Renal pelvis (tissue), 4 donors: ENCODE results near the gene SMARCC1. TPM values are rescaled to one million over a fixed set of nuclear protein-coding genes. Genes with fewer than 3 reads are reported as not detected.
"Not testable (repeated sequence)": the region's sequence is repeated elsewhere in the genome, so short reads cannot be mapped to it uniquely, and the experiment has no call there.

Experiments
- DNase-seq: peaks from one replicate; pipeline ENCODE4 v3.0.0-alpha.2; 2013
- polyA plus RNA-seq, 3 donors: library from polyadenylated mRNA; unstranded; fragments of 120-200 nt; gene quantifications; one replicate each; pipeline ENCODE4 v1.2.1, GENCODE V29; 2013; ENCODE audit not compliant: insufficient read length in 3 of 3

Gene SMARCC1
- polyA plus RNA-seq, 3 donors = 123 to 125 (median 124) TPM

DNA sequence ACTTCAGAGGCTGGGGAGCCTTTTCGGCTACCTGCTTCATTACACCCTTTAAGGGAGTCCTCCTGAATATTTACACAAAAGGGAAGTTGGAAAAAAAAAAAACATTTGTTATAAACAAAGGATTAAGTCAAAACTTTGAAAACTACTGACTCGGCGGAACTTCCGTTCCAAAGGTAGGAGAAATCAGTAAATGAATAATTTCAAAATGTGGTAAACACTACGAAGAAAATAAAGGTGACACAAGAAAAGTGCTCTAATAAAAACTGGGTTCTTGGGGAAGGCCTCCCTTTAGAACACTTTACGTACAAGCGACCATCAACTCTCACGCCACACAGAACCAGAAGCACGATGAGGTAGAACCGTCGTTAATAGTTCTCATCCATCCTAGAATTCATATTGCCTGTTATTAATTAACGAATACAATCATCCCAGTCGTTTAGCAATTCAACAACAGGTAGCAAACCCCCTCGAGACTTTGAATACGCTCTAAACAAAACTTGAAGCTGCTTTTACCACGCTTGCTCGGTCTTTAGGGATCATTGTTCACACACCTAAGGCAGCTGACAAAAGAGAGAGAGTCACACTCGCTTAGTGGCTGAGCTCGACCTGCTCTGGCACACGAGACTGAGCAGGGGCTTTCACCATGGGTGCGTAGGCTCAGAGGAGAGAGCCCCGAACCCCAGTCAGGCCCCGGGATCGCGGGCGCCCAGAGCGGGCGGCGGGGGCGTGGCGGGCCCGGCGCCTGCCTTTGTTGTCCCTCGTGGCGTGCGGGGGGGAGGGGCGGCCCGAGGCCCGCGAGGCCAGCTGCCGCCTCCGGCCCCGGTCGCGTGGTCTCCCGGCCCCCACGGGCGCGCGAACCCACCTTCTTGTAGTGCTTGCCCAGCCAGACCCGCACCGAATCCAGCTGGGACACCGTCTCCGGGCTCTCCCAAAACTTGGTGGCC, 680 bp downstream of the SMARCC1 start:
- DNase-seq = peak; percentile 49

DNA sequence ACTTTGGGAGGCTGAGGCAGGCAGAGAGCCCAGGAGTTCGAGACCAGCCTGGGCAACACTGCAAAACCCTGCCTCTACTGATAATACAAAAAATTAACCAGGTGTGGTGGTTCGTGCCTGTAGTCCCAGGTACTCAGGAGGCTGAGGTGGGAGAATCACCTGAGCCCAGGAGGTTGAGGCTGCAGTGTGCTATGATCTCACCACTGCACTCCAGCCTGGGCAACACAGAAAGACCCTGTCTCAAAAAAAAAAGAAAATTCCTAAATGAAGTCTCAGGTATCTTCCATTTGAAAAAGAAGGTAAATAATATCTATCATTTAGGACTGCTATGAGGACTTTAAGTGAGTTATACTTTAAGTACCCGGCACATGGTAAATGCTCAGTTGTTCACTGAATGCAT, 2.9 kb downstream of the SMARCC1 start:
- no peak for DNase-seq

DNA sequence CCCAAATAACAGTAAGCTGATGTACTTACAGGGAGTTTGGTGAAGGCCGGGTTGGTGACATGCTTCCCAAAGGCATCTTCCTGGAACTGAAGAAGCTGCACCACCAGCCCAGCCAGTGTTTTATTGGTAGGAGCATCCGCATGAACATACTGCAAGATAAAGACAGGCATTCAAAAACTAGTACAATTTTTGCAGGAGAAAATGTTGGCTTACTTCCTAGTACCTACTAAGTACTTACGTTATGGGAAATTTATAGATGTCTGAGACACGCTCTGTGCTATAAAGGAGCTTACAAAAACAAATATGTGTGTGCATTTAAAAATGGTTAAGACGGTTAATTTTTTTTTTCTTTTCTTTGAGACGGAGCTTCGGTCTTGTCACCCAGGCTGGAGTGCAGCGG, 8.9 kb downstream of the SMARCC1 start:
- DNase-seq = no peak

DNA sequence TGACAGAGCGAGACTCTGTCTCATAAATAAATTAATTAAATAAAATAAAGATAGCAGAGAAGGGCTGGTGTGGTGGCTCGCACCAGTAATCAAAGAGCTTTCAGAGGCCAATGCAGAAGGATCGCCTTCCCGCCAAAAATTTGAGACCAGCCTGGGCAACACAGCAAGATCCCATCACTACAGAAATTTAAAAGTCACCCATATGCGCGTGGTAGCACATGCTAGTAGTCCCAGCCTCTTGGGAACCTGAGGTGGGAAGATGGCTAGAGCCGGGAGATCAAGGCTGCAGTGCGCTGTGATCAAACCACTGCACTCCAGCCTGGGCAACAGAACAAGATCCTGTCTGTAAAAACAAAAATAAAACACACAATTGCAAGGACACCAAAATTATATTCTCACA, 9.6 kb downstream of the SMARCC1 start:
- no peak for DNase-seq

DNA sequence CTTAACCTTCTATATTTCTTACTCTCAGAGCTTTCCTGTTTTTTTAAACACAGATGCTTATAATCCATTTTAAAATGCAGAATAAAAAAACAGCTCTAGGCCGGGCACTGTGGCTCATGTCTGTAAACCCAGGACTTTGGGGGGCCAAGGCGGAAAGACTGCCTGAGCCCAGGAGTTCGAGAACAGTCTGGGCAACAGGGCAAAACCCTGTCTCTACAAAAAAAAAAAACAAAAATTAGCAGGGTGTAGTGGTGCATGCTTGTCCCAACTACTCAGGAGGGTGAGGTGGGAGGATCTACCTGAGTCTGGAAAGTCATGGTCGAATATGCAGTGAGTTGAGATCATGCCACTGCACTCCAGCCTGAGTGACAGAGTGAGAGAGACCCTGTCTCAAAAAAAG, 15.5 kb downstream of the SMARCC1 start:
- no peak for DNase-seq

DNA sequence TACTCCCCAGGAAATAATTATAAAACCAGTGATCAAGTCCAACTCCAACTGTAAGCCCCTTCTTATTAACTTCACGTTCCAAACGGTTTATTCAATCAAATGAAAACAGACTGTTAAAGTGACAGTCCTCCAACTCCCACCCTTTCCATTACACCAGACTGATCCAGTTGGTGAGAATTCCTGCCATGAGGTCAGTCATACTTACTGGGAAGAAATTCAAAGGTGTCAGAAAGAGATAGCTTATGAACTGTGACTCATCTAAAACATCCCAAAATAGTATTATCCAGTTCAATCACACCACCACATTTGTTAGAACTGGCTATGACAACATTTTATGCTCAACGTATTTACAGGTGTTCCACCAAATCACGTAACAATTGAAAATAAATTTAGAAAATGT, 19.5 kb downstream of the SMARCC1 start:
- DNase-seq = no peak

DNA sequence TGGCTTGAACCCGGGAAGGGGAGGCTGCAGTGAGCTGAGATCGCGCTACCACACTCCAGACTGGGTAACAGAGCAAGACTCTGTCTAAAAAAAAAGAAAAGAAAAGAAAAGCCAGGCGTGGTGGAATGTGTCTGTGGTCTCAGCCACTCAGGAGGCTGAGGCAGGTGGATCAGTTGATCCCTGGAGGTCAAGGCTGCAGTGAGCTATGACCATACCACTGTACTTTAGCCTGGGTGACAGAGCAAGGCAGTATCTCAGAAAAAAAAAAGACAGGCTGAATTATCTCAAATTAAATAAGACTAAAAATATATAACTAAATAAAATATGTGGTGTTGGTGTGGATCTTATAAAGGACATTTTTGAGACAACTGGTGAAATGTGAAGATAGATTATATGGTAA, 20.6 kb downstream of the SMARCC1 start:
- no peak for DNase-seq

DNA sequence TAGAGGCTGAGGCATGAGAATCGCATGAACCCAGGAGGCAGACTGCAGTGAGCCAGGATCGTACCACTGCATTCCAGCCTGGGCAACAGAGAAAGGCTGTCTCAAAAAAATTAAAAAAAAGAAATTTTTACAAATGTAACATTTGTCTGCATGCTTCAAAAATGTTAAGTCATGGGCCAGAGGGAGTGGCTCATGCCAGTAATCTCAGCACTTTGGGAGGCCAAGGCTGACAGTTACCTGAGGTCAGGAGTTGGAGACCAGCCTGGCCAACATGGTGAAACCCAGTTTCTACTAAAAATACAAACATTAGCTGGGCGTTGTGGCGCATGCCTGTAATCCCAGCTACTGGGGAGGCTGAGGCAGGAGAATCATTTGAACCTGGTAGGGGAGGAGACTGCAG, 21.5 kb downstream of the SMARCC1 start:
- DNase-seq = not testable (repeated sequence)

DNA sequence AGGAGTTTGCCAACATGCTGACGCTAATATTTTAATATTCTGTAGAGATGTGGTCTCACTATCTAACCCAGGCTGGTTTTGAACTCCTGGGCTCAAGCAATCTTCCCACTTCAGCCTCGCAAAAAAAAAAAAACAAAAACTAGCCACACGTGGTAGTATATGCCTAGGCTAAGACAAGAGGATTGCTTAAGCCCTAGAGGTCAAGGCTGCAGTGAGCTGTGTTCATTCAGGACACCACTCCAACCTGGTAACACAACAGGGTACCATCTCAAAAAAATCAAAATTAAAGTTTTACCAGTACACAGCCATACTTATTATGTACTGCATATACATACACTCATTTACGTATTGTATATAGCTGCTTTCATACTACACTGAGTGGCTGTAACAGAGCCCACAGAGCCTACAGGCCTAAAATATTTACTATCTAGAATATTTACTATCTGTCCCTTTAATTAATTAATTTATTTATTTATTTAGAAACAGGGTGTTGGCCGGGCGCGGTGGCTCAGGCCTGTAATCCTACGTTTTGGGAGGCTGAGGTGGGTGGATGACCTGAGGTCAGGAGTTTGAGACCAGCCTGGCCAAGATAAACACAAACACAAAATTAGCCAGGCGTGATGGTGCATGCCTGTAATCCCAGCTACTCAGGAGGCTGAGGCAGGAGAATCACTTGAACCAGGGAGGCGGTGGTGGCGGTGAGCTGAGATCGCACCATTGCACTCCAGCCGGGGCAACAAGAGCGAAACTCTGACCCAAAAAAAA, 23.2 kb downstream of the SMARCC1 start:
- no peak for DNase-seq

DNA sequence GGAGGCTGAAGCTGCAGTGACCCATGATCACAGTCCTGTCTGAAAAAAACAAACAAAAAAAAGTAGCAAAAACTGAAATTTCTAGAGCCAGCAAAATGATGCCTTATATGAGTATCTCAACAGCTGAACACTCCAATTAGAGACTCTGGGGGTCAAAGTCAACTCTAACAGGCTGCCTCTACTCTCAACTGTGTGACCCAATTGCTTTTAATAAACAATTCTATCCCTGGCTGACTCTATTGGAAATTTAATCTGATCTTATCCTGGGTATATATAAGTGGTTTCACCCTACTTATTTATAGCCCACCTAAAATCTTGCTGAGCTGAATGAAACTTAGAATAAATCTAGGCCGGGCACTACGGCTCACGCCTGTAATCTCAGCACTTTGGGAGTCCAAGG, 29.0 kb downstream of the SMARCC1 start:
- no peak for DNase-seq

DNA sequence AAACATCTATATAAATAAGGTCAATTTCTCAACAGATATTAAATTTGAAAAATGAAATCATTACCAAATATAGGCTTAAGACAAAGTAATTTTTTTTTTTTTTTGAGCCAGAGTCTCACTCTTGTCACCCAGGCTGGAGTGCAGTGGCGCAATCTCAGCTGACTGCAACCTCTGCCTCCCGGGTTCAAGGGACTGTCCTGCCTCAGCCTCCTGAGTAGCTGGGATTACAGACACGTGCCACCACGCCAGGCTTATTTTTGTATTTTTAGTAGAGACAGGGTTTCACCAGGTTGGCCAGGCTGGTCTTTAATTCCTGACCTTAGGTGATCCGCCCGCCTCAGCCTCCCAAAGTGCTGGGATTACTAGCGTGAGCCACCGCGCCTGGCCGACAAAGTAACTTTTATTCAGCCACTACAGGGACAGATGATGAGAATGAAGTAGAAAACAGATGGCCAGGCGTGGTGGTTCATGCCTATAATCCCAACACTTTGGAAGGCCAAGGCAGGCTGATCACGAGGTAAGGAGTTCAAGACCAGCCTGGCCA, 30.8 kb downstream of the SMARCC1 start:
- DNase-seq = not testable (repeated sequence)

DNA sequence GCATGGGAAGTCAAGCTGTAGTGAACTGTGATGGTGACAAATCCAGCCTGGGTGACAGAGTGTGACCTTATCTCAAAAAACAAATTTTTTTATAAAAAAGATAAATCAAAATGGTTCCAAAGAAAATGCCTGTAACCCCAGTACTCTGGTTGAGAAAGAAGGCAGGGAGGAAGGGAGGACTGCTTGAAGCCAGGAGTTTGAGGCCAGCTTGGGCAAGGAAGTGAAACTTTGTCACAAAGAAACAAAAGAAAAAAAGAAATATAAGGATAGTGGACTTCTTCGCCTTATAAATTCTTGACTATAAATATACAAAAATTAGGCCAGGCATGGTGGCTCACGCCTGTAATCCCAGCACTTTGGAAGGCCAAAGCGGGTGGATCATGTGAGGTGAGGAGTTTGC, 34.1 kb downstream of the SMARCC1 start:
- no peak for DNase-seq

DNA sequence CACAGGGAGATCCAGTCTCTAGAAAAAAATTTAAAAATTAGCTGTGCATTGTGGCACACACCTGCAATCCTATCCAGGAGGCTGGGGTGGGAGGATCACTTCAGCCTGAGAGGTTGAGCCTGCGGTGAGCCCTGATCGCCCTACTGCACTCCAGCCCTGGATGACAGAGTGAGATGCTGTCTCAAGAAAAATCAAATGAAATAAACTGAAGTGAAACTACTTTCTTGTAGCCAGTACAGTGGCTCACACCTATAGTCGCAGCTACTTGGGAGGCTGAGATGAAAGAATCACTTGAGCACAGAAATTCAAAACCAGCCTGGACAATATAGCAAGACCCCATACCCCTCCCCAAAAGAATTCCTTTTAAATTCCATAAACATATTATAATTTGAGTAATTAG, 35.4 kb downstream of the SMARCC1 start:
- no peak for DNase-seq

DNA sequence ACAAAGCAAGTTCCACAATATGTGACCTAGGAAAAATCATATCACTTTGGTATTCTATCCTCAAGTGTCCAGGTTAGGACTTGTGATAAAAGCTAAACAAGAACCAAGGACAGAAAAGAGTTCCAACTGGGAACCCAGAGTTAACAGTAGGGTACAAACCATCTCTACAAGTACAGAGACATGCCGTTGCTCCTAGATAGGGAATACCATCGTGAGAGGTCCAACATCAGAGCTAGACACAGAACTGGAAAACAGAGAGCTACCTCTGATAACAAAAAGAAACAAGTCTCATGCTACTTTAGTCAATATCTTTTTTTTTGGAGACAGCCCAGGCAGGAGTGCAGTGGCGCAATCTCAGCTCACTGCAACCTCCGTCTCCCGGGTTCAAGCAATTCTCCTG, 37.8 kb downstream of the SMARCC1 start:
- no peak for DNase-seq

DNA sequence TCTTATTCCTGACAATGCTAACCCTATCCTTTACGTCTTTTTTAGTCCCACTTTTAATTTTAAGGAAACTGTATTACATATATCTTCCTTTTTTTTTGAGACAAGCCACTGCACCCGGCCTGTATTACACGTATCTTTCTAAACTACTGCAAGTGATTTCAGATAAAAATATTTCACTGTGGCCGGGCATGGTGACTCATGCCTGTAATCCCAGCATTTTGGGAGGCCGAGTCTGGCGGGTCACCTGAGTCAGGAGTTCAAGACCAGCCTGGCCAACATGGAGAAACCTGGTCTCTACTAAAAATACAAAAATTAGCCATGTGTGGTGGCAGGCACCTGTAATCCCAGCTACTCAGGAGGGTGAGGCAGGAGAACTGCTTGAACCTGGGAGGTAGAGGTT, 38.3 kb downstream of the SMARCC1 start:
- DNase-seq = not testable (repeated sequence)

DNA sequence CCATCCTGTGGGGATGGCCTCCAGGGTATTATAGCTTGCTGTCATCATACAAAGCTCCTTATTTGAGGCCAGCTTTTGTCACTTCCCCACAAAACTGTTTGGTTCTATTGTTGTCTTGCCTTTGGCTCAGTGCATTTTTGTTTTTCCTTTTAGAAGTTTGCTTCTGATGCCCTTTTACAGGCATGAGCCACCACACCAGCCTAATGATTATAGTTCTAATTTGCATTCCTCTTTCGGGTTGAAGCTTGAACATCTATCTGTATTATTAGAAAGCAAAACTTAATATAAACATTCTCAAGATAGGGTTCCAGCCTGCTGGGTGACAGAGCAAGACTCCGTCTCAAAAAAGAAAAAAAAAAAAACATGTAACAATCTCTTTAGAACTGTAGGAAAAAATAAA, 39.8 kb downstream of the SMARCC1 start:
- DNase-seq = no peak

DNA sequence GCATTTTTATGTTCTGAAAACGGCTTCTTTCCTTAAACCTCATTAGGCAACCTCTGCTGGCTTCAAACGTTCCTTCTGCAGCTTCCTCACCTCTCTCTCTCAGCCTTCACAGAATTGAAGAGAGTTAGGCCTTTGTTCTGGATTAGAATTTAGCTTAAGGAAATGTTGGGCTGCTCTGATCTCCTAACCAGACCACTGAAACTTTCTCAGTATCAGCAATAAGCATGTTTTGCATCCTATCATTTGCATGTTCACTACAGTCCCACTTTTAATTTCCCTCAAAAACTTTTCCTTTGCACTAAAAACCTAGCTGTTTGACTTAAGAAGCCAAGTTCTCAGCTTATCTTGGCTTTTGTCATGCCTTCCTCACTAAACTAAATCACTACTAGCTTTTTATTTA, 49.5 kb downstream of the SMARCC1 start:
- no peak for DNase-seq

DNA sequence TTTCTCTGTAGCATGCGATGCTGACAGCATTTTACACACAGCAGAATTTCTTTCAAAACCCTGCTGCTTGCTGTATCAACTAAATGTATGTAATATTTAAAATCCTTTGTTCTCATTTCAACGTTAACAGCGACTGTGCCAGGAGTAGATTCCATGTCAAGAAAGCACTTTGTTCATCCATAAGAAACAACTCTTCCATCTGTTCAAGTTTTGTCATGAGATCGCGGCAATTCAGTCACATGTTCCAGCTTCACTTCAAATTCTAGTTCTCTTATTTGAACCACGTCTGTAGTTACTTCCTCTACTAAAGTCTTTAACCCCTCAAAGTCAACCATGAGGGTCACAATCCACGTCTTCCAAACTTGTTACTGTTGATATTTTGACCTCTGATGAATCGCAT, 50.6 kb downstream of the SMARCC1 start:
- no peak for DNase-seq

DNA sequence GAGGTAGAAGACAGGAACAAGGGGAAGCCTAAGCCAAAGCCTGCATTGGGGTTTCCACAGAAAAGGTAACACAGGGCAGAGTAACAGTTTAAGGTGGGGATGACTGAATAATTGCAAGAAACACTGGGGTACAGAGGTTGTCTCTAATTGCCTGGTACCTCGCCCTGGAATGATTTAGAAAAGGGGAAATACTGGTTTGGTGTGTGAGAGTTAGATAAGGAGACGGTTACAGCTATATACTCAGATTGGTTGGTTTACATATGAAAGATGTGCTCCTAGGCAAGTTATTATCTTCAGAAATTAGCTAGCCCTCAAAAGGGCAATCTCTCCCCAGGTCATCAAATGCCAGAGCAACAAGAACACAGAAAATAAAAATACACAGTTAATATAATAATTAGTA, 58.8 kb downstream of the SMARCC1 start:
- no peak for DNase-seq

DNA sequence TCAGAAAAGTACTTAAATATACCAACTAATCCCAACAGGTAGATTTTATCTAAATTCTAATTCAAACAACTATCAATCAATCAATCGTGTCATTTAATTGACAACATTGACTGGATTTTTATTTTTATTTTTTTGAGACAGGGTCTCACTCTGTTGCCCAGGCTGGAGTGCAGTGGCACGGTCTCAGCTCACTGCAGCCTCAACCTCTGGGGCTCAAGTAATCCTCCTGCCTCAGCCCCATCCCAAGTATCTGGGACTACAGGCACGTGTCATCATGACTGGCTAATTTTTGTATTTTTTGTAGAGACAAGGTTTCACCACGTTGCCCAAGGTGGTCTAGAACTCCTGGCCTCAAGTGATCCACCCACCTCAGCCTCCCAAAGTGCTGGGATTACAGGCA, 64.2 kb downstream of the SMARCC1 start:
- DNase-seq = not testable (repeated sequence)

DNA sequence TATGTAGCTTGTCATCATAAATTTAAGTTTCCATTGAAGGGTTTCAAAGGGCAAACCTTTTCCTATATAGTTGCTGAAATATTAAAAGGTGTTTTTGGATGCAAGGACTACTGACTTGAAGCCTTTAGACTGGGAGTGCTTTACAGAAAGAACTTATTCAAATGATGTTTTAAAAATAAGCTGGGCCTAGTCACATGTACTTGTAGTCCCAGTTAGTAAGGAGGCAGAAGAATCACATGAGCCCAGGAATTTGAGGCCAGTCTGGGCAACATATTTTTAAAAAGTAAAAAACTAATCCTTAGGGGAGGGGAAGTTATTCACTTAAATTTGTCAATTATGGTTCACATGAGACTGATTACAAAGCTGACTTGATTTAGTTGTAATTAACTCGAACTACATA, 65.0 kb downstream of the SMARCC1 start:
- no peak for DNase-seq

DNA sequence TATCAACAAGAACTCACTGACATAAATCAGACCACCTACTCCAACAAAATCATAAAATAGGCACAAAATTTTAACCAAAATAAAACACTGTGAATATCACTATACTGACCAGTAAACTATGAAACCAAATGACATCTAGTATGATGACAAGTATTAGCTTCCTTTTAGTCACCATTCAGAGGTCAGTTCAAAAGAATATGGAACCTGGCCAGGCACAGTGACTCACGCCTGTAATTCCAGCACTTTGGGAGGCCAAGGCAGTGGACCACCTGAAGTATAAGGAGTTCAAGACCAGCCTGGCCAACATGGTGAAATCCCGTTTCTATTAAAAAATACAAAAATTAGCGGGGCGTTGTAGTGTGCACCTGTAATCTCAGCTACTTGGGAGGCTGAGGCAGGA, 65.8 kb downstream of the SMARCC1 start:
- no peak for DNase-seq

DNA sequence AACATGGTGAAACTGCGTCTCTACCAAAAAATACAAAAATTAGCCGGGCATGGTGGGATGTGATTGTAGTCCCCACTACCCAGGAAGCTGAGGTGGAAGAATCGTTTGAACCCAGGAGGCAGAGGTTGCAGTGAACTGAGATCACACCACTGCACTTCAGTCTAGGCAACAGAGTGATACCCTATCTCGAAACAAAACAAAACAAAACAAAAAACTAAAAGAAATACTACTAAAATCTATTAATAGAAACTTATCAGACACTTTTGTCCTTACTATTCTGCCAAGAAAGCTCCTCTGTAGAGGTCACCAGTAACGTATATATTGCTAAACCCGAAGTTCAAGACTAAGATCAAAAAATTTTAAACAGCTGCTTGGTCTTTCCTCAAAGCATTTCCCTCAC, 67.1 kb downstream of the SMARCC1 start:
- no peak for DNase-seq
